ENCODE results near the gene OR2AE1. TPM values are rescaled to one million over a fixed set of nuclear protein-coding genes. Genes with fewer than 3 reads are reported as not detected.

The OR2AE1 gene
- total RNA-seq, 6 donors from 2014 or later = 0.59 to 0.67 TPM; not detected in 4

DNA sequence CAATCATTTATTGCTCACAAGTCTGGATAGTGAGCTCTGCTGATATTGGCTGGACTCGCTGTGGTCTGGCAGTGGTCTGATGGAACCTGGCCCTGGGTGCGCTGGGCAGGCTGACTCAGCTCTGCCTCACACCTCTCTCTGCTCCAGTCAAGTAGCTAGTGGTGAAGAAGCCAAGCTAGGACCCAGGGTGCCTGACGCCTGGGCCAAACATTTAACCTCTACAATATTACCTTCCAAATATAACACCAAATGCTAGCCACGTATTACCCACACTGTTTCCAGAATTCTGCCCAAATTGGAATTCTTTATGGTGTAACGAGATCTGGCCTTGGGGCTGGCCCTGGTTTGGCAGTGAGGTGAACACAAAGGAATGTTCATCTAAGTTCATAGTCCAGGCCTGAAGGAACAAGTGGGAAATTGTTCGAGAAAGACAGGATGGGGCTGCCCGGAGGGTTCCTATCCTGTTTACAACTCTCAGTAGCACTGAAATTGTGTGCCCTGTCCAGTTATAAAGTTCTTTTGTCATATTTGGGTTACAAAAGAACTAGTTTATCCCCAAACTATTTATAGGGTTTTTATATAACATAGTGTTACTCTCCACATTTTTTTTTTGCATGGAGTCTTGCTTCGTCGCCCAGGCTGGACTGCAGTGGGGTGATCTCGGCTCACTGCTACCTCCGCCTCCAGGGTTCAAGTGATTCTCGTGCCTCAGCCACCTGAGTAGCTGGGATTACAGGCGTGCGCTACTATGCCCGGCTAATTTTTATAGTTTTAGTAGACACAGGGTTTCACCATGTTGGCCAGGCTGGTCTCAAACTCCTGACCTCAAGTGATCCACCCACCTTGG is 16.3 kb downstream of the OR2AE1 start:
- TF ChIP-seq POLR2AphosphoS5 (IDR thresholded peaks at IDR 0.05) (no peak), EP300 (IDR thresholded peaks at IDR 0.05) (no peak), POLR2A (IDR thresholded peaks at IDR 0.05) (no peak)
- TF ChIP-seq, protein P1, sequence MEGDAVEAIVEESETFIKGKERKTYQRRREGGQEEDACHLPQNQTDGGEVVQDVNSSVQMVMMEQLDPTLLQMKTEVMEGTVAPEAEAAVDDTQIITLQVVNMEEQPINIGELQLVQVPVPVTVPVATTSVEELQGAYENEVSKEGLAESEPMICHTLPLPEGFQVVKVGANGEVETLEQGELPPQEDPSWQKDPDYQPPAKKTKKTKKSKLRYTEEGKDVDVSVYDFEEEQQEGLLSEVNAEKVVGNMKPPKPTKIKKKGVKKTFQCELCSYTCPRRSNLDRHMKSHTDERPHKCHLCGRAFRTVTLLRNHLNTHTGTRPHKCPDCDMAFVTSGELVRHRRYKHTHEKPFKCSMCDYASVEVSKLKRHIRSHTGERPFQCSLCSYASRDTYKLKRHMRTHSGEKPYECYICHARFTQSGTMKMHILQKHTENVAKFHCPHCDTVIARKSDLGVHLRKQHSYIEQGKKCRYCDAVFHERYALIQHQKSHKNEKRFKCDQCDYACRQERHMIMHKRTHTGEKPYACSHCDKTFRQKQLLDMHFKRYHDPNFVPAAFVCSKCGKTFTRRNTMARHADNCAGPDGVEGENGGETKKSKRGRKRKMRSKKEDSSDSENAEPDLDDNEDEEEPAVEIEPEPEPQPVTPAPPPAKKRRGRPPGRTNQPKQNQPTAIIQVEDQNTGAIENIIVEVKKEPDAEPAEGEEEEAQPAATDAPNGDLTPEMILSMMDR (IDR thresholded peaks at IDR 0.05) = no peak
- Histone ChIP-seq H3K9me3 (no peaks in the 10 kb centered on the region), H3K4me3 (no peak overlapping the region), H3K27ac (peak overlapping the region in 1 of 4 donors; percentile 2), H3K27me3 (no peaks in the 10 kb centered on the region), H3K36me3 (no peaks in the 10 kb centered on the region), H3K4me1 (no peaks in the 10 kb centered on the region)
- peak in 1 of 2 donors; percentile 22 for DNase-seq
- 79 to 85% methylated on average over 15 of the region's 15 CpGs for WGBS, 2 donors
- ATAC-seq (ENCODE audit: low FRiP score in 2 of 2) = peak; percentile 62 to 93

DNA sequence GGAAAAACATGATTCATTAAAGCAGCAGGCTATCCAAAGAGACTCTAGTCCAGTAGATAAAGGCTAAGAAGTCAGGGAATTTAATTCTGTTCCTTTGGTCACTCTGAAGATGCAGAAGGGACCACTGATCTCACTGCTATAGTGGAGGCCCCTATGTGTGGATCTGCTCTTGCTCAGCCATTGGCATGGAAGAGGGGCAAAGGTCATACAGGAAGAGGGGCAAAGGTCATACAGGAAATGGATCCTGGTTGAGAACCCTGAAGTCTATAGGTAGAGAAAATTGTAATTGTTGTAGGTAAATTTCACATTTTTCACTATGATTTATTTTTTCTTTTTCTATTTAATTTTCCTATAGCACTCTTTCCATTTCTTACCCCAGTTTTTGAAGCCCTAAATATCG is 21.6 kb downstream of the OR2AE1 start:
- no peaks in the 10 kb centered on the region for H3K27me3 ChIP-seq
- no peaks in the 10 kb centered on the region for H3K4me1 ChIP-seq
- no peak overlapping the region for H3K27ac ChIP-seq
- TF ChIP-seq POLR2A (IDR thresholded peaks at IDR 0.05) (no peak), EP300 (IDR thresholded peaks at IDR 0.05) (no peak), POLR2AphosphoS5 (IDR thresholded peaks at IDR 0.05) (no peak)
- TF ChIP-seq, protein P1 (IDR thresholded peaks at IDR 0.05) = no peak
- no peaks in the 10 kb centered on the region for H3K36me3 ChIP-seq
- 88 to 91% methylated on average over 1 of the region's 1 CpG for WGBS, 2 donors
- H3K4me3 ChIP-seq = no peak overlapping the region
- DNase-seq (no peak), ATAC-seq (ENCODE audit: low FRiP score in 2 of 2) (no peak)
- H3K9me3 ChIP-seq = no peaks in the 10 kb centered on the region

DNA sequence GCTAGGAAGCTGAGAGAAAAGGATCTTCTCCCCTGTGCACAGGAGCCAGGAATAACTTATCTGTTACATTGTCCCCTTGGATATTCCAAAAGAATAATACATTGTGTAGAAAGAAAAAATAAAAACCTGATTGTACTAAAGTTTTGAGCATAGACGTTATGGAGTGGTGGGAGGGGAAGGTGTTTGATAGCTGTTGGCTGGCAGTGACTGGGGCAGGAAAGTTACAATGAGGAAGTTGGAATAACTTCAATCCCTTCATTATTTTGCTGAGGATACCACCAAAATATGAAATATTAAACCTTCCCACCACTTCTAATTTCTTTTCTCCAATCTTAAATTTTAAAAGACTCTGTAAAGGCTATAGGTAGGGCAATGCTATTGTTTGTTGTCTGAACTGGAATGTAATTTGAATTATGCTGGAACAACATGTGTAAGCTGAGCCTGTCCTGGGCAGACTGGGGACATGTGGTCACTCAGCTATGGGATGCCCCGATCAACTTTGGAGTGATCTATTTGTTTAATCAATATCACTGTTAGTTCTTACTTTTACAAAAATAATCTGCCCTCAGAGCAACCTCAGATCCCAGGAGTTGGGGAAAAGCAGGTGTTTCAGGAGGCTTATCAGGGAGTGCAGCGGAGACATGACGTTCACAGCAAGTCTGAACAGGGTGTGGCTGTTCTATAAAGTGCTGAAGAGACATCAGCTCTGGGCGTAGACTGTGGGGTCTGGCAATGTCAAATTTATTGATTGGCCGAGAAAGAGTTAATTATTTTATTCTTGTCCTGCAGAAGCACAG is 28.2 kb downstream of the OR2AE1 start:
- Histone ChIP-seq H3K9me3 (no peaks in the 10 kb centered on the region), H3K36me3 (no peaks in the 10 kb centered on the region), H3K27me3 (no peaks in the 10 kb centered on the region), H3K4me3 (no peak overlapping the region), H3K4me1 (no peaks in the 10 kb centered on the region), H3K27ac (no peak overlapping the region)
- 75 to 78% methylated on average over 6 of the region's 6 CpGs for WGBS, 2 donors
- TF ChIP-seq POLR2A (IDR thresholded peaks at IDR 0.05) = no peak
- TF ChIP-seq EP300 (IDR thresholded peaks at IDR 0.05) = no peak
- TF ChIP-seq, protein P1 (IDR thresholded peaks at IDR 0.05) = no peak
- no peak for TF ChIP-seq POLR2AphosphoS5 (IDR thresholded peaks at IDR 0.05)
- ATAC-seq (ENCODE audit: low FRiP score in 2 of 2) = no peak
- DNase-seq = no peak

DNA sequence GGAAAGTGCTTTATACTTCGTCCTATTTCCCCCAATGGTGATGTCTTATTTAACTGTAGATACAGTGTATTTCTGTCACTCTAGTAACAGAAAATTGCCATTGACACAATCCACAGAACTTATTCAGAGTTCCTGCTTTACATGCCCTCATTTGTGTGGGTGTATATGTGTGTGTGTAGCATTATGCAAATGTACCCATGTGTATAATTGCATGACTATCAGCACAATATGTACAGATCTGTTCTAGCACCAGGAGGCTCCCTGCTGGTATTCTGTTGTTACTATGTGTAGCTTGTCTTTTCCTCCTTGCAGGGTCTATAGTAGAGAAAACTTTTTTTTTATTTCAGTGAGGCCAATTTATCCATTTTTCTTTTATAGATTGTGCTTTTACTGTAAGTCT is 32.5 kb downstream of the OR2AE1 start:
- H3K27ac ChIP-seq = no peak overlapping the region
- no peak for TF ChIP-seq POLR2A (IDR thresholded peaks at IDR 0.05)
- TF ChIP-seq POLR2AphosphoS5 (IDR thresholded peaks at IDR 0.05) = no peak
- TF ChIP-seq, protein P1 (IDR thresholded peaks at IDR 0.05) = no peak
- no peak for TF ChIP-seq EP300 (IDR thresholded peaks at IDR 0.05)
- H3K4me3 ChIP-seq = no peak overlapping the region
- no peaks in the 10 kb centered on the region for H3K4me1 ChIP-seq
- ATAC-seq (ENCODE audit: low FRiP score in 2 of 2) (no peak), DNase-seq (no peak)
- H3K27me3 ChIP-seq = no peaks in the 10 kb centered on the region
- H3K9me3 ChIP-seq = no peaks in the 10 kb centered on the region
- no peaks in the 10 kb centered on the region for H3K36me3 ChIP-seq
- 68 to 79% methylated on average over 1 of the region's 1 CpG for WGBS, 2 donors

Data from upper lobe of left lung (tissue), 6 donors.